Adrenal gland (tissue), 5 donors: Measurements from ENCODE around the gene C16orf90.

ENCODE experiments used
- POLR2A ChIP-seq, 2 donors: fragments of 450-650 bp; IDR thresholded peaks; one replicate each; pipeline ENCODE4 v1.6.1; 2017; ENCODE audit warnings: antibody characterized with exemption in 2 of 2, mild to moderate bottlenecking in 2 of 2, moderate library complexity in 1 of 2
- TF ChIP-seq, protein P1 (sequence below), 6 experiments: fragments of 450-650 bp in 4 of 6; fragments of 200-600 bp in 2 of 6; sonication (generic) in 1 of 6; IDR thresholded peaks; 1 replicate in 5 of 6; 2 replicates in 1 of 6; pipeline versions ENCODE4 v1.5.1 to v1.8.0; 2016 to 2021; ENCODE audit warnings: antibody characterized with exemption in 6 of 6, mild to moderate bottlenecking in 2 of 6, moderate library complexity in 1 of 6
- donor health status: DM: no; HTN: no; CAD: no.

GRCh38 chr16:3518292-3518985 lies 23.1 kb upstream of the C16orf90 start:
- TF ChIP-seq, protein P1, sequence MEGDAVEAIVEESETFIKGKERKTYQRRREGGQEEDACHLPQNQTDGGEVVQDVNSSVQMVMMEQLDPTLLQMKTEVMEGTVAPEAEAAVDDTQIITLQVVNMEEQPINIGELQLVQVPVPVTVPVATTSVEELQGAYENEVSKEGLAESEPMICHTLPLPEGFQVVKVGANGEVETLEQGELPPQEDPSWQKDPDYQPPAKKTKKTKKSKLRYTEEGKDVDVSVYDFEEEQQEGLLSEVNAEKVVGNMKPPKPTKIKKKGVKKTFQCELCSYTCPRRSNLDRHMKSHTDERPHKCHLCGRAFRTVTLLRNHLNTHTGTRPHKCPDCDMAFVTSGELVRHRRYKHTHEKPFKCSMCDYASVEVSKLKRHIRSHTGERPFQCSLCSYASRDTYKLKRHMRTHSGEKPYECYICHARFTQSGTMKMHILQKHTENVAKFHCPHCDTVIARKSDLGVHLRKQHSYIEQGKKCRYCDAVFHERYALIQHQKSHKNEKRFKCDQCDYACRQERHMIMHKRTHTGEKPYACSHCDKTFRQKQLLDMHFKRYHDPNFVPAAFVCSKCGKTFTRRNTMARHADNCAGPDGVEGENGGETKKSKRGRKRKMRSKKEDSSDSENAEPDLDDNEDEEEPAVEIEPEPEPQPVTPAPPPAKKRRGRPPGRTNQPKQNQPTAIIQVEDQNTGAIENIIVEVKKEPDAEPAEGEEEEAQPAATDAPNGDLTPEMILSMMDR (IDR thresholded peaks at IDR 0.05) = no peak
- no peak for TF ChIP-seq POLR2A (IDR thresholded peaks at IDR 0.05)
